GM18861 (cell line): Measurements from ENCODE around the gene CACNA1C.

Experiments
- ATAC-seq: cut with Tn5 transposase; IDR thresholded peaks from one replicate; pipeline ENCODE4 v1.9.1; 2021; ENCODE audit not compliant: unreplicated experiment

The CACNA1C gene

GRCh38 chr12:2562400-2562799 lies 509.6 kb downstream of the CACNA1C start:
- ATAC-seq = no peak

GRCh38 chr12:2563709-2564108 lies 510.9 kb downstream of the CACNA1C start:
- ATAC-seq = no peak

- ATAC-seq = no peak
Observed at GRCh38 chr12:2566161-2566560, 513.4 kb downstream of the CACNA1C start.

GRCh38 chr12:2567711-2568110 lies 514.9 kb downstream of the CACNA1C start:
- ATAC-seq = no peak

- ATAC-seq = no peak
Observed at GRCh38 chr12:2570562-2570961, 517.8 kb downstream of the CACNA1C start.

- ATAC-seq = no peak
Observed at GRCh38 chr12:2574355-2574935, 521.7 kb downstream of the CACNA1C start.

GRCh38 chr12:2575245-2575644 lies 522.5 kb downstream of the CACNA1C start:
- ATAC-seq = no peak

GRCh38 chr12:2578211-2578610 lies 525.4 kb downstream of the CACNA1C start:
- no peak for ATAC-seq

- no peak for ATAC-seq
Observed at GRCh38 chr12:2578772-2579171, 526.0 kb downstream of the CACNA1C start.

- ATAC-seq = no peak
Observed at GRCh38 chr12:2580821-2581220, 528.0 kb downstream of the CACNA1C start.

- ATAC-seq = no peak
Observed at GRCh38 chr12:2581293-2582045, 528.7 kb downstream of the CACNA1C start.

GRCh38 chr12:2582631-2583030 lies 529.8 kb downstream of the CACNA1C start:
- no peak for ATAC-seq

GRCh38 chr12:2583091-2583497 lies 530.3 kb downstream of the CACNA1C start:
- ATAC-seq = no peak

GRCh38 chr12:2583642-2584401 lies 531.0 kb downstream of the CACNA1C start:
- no peak for ATAC-seq

GRCh38 chr12:2586156-2587038 lies 533.6 kb downstream of the CACNA1C start:
- ATAC-seq = no peak

- no peak for ATAC-seq
Observed at GRCh38 chr12:2588345-2588744, 535.6 kb downstream of the CACNA1C start.

- ATAC-seq = no peak
Observed at GRCh38 chr12:2589381-2589780, 536.6 kb downstream of the CACNA1C start.

- no peak for ATAC-seq
Observed at GRCh38 chr12:2593045-2593444, 540.3 kb downstream of the CACNA1C start.

GRCh38 chr12:2596441-2596840 lies 543.7 kb downstream of the CACNA1C start:
- no peak for ATAC-seq

GRCh38 chr12:2605301-2605700 lies 552.5 kb downstream of the CACNA1C start:
- no peak for ATAC-seq
